ENCODE data around the gene CADM1. TPM values are rescaled to one million over a fixed set of nuclear protein-coding genes. Genes with fewer than 3 reads are reported as not detected.

The CADM1 gene
- polyA plus RNA-seq, 1 donor (not counting 4 experiments of a cell fraction or from before 2014, with no cell fraction given) = 9.5 TPM

DNA sequence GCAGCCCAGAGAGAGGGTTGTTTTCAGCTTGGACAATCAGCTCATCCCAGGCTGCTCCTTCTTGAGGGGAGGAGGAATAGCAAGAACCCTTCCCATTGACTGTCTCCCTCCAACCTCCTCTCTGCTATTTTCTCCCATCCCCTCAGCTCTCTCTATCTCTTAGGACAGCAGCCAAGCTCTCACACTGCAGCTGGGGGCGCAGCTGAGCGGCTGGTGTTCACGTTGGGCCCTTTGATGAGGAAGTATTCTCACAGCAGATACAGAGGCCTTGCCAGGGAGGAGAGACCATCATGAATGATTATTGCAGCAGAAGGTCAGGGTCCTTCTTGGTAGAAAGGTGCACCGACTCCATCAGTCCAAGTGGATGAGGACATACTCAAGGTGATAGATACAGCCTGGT lies 26.5 kb upstream of the CADM1 start:
- DNase-seq (ENCODE audit: low read depth, low spot score) (no peak), FAIRE-seq (no peak)
- Histone ChIP-seq H3K9ac (ENCODE audit: control insufficient read depth, extremely low read depth, insufficient read depth, low read length) (no peak overlapping the region), H4K20me1 (ENCODE audit: control insufficient read depth, extremely low read depth, insufficient read depth, low read length) (no peaks in the 10 kb centered on the region), H3K79me2 (ENCODE audit: control insufficient read depth, insufficient read depth, low read length) (no peaks in the 10 kb centered on the region), H3K9me1 (ENCODE audit: control insufficient read depth, extremely low read depth, insufficient read depth, low read length) (no peaks in the 10 kb centered on the region), H3K9me3 (ENCODE audit: control insufficient read depth, low read depth, low read length) (no peaks in the 10 kb centered on the region), H3K27me3 (ENCODE audit: control insufficient read depth, extremely low read depth, insufficient read depth, low read length) (no peaks in the 10 kb centered on the region), H3K4me3 (ENCODE audit: control insufficient read depth in 2 of 3, extremely low read depth in 1 of 3, insufficient read depth in 2 of 3, low read depth in 1 of 3, low read length in 3 of 3) (no peak overlapping the region), H3K4me1 (ENCODE audit: control insufficient read depth, extremely low read depth, insufficient read depth, low read length) (no peaks in the 10 kb centered on the region), H3K36me3 (ENCODE audit: control insufficient read depth in 2 of 2, extremely low read depth in 1 of 2, insufficient read depth in 2 of 2, low read length in 2 of 2) (no peaks in the 10 kb centered on the region), H2AFZ (ENCODE audit: control insufficient read depth, low read length) (no peak overlapping the region), H3K27ac (ENCODE audit: control insufficient read depth, insufficient read depth, low read length) (no peak overlapping the region), H3K4me2 (ENCODE audit: control insufficient read depth, extremely low read depth, insufficient read depth, low read depth, low read length) (no peak overlapping the region)
- dilution Hi-C loops (cut with MboI; ENCODE audit: extremely low pct_ligation_motif_present, low sequenced_read_pairs) = no loop called here
- TF ChIP-seq, protein P1, sequence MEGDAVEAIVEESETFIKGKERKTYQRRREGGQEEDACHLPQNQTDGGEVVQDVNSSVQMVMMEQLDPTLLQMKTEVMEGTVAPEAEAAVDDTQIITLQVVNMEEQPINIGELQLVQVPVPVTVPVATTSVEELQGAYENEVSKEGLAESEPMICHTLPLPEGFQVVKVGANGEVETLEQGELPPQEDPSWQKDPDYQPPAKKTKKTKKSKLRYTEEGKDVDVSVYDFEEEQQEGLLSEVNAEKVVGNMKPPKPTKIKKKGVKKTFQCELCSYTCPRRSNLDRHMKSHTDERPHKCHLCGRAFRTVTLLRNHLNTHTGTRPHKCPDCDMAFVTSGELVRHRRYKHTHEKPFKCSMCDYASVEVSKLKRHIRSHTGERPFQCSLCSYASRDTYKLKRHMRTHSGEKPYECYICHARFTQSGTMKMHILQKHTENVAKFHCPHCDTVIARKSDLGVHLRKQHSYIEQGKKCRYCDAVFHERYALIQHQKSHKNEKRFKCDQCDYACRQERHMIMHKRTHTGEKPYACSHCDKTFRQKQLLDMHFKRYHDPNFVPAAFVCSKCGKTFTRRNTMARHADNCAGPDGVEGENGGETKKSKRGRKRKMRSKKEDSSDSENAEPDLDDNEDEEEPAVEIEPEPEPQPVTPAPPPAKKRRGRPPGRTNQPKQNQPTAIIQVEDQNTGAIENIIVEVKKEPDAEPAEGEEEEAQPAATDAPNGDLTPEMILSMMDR (optimal IDR thresholded peaks at IDR 0.05 in 1 of 3, IDR thresholded peaks at IDR 0.05 in 1 of 3, conservative IDR thresholded peaks at IDR 0.05 in 1 of 3; ENCODE audit: extremely low read depth in 1 of 3, insufficient read depth in 2 of 3, low read length in 3 of 3) = no peak
- no peak for TF ChIP-seq EZH2 (IDR thresholded peaks at IDR 0.05; ENCODE audit: low read length)

DNA sequence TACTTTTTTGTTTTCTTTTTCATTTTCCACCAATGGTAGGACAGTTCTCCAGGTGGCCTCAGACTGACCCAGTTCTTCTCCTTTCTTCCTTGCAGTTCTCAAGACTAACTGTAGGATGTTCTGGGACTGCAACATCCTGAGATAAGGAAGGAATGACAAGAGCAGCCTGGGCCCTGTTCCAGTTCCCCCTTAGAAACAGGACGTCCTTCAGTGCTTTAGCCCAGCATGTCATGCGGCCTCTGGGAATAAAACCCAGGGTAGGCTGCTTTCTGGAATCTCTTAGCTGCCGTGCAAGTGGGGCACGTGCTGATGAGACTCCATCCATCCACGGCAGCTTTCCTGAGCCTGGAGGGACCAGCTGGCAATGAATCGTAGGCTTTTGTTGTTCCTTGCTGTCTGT lies 24.0 kb upstream of the CADM1 start:
- Histone ChIP-seq H3K27ac (ENCODE audit: control insufficient read depth, insufficient read depth, low read length) (no peak overlapping the region), H3K9ac (ENCODE audit: control insufficient read depth, extremely low read depth, insufficient read depth, low read length) (no peak overlapping the region), H2AFZ (ENCODE audit: control insufficient read depth, low read length) (no peak overlapping the region), H3K27me3 (ENCODE audit: control insufficient read depth, extremely low read depth, insufficient read depth, low read length) (no peaks in the 10 kb centered on the region), H3K9me1 (ENCODE audit: control insufficient read depth, extremely low read depth, insufficient read depth, low read length) (no peaks in the 10 kb centered on the region), H3K4me2 (ENCODE audit: control insufficient read depth, extremely low read depth, insufficient read depth, low read depth, low read length) (no peak overlapping the region), H3K4me1 (ENCODE audit: control insufficient read depth, extremely low read depth, insufficient read depth, low read length) (no peaks in the 10 kb centered on the region), H3K9me3 (ENCODE audit: control insufficient read depth, low read depth, low read length) (no peaks in the 10 kb centered on the region), H3K36me3 (ENCODE audit: control insufficient read depth in 2 of 2, extremely low read depth in 1 of 2, insufficient read depth in 2 of 2, low read length in 2 of 2) (no peaks in the 10 kb centered on the region), H3K79me2 (ENCODE audit: control insufficient read depth, insufficient read depth, low read length) (no peaks in the 10 kb centered on the region), H3K4me3 (ENCODE audit: control insufficient read depth in 2 of 3, extremely low read depth in 1 of 3, insufficient read depth in 2 of 3, low read depth in 1 of 3, low read length in 3 of 3) (no peak overlapping the region), H4K20me1 (ENCODE audit: control insufficient read depth, extremely low read depth, insufficient read depth, low read length) (no peaks in the 10 kb centered on the region)
- FAIRE-seq = no peak
- dilution Hi-C loops (cut with MboI; ENCODE audit: extremely low pct_ligation_motif_present, low sequenced_read_pairs) = no loop called here
- no peak for DNase-seq (ENCODE audit: low read depth, low spot score)
- TF ChIP-seq, protein P1 (optimal IDR thresholded peaks at IDR 0.05 in 1 of 3, IDR thresholded peaks at IDR 0.05 in 1 of 3, conservative IDR thresholded peaks at IDR 0.05 in 1 of 3; ENCODE audit: extremely low read depth in 1 of 3, insufficient read depth in 2 of 3, low read length in 3 of 3) = no peak
- TF ChIP-seq EZH2 (IDR thresholded peaks at IDR 0.05; ENCODE audit: low read length) = no peak

All from keratinocyte (primary cell).